Choroid plexus epithelial cell (primary cell): ENCODE measurements around the gene NEIL3.

ENCODE experiments used
- DNase-seq: peaks from one replicate; pipeline ENCODE4 v3.0.0-alpha.2; 2010; ENCODE audit warnings: low read depth
- H3K4me3 ChIP-seq: 2 replicates; pipeline ENCODE4 v1.5.1; 2011; ENCODE audit warnings: low read depth, mild to moderate bottlenecking, control low read depth, low read length, moderate library complexity
- TF ChIP-seq, protein P1 (sequence below): conservative IDR thresholded peaks from 2 replicates; pipeline ENCODE4 v1.5.1; 2011; ENCODE audit warnings: low read depth, mild to moderate bottlenecking, control low read depth, inconsistent platforms, low read length, moderate library complexity

NEIL3 gene

DNA sequence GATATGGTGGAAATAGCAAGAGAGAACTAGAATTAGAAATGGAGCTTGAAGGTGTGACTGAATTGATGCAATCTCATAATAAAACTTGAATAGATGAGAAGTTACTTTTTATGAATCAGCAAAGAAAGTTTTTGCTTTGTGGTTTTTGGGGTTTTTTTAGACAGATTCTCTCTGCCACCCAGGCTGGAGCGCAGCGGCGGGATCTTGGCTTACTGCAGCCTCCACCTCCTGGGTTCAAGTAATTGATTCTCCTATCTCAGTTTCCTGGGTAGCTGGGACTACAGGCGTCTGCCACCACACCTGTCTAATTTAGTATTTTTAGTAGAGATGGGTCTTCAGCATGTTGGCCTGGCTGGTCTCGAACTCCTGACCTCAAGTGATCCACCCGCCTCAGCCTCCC is 23.7 kb upstream of the NEIL3 start:
- DNase-seq: no peak
- no peak overlapping the region for H3K4me3 ChIP-seq
- TF ChIP-seq, protein P1, sequence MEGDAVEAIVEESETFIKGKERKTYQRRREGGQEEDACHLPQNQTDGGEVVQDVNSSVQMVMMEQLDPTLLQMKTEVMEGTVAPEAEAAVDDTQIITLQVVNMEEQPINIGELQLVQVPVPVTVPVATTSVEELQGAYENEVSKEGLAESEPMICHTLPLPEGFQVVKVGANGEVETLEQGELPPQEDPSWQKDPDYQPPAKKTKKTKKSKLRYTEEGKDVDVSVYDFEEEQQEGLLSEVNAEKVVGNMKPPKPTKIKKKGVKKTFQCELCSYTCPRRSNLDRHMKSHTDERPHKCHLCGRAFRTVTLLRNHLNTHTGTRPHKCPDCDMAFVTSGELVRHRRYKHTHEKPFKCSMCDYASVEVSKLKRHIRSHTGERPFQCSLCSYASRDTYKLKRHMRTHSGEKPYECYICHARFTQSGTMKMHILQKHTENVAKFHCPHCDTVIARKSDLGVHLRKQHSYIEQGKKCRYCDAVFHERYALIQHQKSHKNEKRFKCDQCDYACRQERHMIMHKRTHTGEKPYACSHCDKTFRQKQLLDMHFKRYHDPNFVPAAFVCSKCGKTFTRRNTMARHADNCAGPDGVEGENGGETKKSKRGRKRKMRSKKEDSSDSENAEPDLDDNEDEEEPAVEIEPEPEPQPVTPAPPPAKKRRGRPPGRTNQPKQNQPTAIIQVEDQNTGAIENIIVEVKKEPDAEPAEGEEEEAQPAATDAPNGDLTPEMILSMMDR: no peak

DNA sequence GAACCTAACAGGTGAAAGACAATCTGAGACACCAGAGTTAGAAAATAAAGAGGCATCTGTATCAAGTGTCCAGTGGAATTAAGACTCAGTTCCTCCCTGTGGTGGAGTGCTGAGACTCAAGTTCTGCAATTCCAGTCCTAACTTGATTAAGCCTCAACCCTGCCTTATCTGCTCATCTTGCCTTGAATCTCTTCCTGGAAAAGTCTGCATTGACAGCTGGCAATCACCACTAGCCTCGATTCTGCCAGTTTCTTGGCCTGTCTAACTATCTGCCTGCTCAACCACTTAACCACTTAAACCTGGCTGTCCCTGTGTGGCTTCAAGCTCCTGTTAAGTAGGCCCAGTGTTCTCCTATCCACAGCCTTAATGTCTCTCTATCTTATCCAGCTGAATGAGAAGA is 22.4 kb upstream of the NEIL3 start:
- DNase-seq: no peak
- H3K4me3 ChIP-seq: no peak overlapping the region
- TF ChIP-seq, protein P1: no peak

DNA sequence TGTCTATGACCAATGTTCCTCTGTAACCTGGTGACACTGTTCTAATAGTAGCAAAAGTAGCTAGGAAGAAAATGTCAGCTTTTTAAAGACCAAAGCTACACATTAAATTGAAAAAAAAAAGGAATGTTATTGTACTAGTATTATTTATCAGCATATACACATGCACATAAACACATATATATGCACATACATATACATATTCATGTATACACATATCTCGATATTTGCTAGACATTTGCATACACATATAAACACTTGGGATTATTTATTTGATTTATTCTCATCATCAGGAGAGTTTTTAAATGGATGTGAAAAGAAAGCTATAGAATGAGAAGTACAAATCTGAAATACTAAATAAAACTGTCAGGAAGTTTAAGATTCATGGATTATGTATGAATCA is 21.3 kb upstream of the NEIL3 start:
- TF ChIP-seq, protein P1: no peak
- no peak overlapping the region for H3K4me3 ChIP-seq
- DNase-seq: no peak

DNA sequence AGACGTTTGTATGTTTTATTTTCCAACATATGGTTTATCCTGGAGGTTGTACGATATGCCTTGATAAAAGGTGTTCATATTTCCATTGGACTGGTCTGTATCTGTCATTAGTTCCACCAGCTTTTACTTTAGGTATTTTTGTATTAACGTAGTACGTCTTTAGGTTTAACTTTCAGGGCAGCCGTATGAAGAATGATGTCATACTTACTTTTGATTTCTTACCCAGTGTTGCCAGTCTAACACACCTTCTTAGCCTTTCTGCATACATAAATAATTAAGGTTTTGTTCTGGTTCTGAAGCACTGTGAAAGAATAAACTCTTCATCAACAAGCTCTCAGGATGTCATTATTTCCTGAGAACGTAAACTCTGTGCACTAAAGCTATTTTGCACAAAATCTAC is 18.9 kb upstream of the NEIL3 start:
- TF ChIP-seq, protein P1: no peak
- H3K4me3 ChIP-seq: no peak overlapping the region
- DNase-seq: no peak

DNA sequence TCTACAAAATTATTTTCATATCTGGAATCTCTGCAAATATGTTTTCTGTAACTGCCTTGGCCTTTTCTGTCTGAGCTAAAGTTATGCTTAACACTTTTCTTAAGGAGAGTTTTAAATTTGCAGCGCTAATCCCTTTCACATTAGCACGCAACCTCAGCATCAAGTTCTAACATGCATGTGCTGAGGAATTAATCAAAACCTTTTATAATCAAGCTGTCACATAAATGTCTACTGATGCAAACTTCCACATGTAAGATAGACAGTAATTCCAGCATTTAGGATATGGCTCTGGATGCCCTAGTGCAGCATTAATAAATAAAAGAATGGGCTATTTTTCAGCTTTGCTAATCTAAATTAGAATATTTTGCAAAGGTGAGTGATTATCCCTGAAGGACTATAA is 17.5 kb upstream of the NEIL3 start:
- H3K4me3 ChIP-seq: no peak overlapping the region
- no peak for DNase-seq
- TF ChIP-seq, protein P1: no peak

DNA sequence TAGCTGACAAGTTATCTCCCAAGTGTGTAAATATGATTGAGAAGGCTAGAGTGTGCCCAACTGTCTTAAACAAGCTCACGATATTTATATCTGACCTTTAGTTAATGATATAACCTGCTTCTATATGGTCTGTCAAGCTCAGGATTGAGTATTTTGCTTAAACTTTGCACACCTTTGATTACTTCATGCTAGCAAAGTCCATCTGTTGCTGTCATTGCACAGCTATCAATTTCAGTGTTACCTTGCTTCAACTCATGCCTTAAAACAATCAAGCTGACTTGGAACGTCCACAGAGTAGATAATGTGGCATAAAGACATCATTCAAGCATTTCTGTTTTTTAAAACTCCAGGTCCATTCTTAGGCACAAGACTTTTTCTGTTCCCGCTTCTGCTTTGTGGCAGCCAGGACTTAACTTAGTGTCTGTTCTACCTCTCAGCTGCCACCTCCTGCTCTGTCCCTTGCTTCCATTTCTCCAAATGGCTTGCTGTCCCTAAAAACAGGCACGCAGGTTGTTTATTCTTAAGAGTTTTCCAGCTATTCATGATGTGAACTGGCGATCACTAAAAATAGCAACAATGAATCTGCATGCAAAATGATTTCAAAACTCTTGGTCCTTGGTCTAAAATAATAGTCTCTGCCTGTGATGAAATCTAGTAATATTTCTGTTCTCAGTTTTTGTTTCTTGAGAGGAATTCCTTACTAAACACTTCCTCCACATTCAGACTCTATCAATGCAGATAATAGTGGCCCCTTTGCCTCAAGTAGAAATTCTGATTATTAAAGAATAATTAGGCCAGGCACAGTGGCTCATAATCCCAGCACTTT is 16.3 kb upstream of the NEIL3 start:
- TF ChIP-seq, protein P1: no peak
- H3K4me3 ChIP-seq: no peak overlapping the region
- DNase-seq: no peak

DNA sequence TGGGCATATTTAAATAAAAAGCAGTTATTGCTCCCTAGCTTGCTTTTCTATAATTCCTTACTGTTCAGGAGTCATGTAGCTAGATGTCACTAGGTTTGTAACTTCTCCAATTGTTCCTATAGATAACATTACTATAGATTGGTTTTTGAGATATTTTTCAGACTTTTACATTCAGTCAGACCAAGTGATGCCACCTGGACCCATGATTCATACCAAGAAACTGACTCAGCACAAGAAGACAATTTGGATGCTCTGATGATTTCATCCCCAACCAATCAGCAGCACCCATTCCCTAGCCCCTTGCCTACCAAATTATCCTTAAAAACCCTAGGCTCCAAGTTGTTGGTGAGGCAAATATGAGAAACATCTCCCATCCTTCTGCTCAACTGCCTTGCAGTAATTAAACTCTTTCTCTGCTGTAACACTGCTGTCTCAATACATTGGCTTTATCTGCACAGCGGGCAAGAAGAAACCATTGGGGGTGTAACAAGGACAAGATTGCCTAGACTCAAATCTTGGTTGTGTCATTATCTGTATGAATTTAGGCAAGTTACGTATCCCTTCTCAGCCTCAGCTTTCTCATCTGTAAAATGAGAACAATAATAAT is 11.8 kb upstream of the NEIL3 start:
- TF ChIP-seq, protein P1: no peak
- no peak overlapping the region for H3K4me3 ChIP-seq
- no peak for DNase-seq
